Stromal cell of bone marrow (primary cell): ENCODE results near the gene ARAP3.
"Not testable (repeated sequence)": the region's sequence is repeated elsewhere in the genome, so short reads cannot be mapped to it uniquely, and the experiment has no call there.

Experiments used
- DNase-seq: peaks from one replicate; pipeline ENCODE4 v3.0.0-alpha.2; 2012; ENCODE audit warnings: low read depth

The ARAP3 gene, protein sequence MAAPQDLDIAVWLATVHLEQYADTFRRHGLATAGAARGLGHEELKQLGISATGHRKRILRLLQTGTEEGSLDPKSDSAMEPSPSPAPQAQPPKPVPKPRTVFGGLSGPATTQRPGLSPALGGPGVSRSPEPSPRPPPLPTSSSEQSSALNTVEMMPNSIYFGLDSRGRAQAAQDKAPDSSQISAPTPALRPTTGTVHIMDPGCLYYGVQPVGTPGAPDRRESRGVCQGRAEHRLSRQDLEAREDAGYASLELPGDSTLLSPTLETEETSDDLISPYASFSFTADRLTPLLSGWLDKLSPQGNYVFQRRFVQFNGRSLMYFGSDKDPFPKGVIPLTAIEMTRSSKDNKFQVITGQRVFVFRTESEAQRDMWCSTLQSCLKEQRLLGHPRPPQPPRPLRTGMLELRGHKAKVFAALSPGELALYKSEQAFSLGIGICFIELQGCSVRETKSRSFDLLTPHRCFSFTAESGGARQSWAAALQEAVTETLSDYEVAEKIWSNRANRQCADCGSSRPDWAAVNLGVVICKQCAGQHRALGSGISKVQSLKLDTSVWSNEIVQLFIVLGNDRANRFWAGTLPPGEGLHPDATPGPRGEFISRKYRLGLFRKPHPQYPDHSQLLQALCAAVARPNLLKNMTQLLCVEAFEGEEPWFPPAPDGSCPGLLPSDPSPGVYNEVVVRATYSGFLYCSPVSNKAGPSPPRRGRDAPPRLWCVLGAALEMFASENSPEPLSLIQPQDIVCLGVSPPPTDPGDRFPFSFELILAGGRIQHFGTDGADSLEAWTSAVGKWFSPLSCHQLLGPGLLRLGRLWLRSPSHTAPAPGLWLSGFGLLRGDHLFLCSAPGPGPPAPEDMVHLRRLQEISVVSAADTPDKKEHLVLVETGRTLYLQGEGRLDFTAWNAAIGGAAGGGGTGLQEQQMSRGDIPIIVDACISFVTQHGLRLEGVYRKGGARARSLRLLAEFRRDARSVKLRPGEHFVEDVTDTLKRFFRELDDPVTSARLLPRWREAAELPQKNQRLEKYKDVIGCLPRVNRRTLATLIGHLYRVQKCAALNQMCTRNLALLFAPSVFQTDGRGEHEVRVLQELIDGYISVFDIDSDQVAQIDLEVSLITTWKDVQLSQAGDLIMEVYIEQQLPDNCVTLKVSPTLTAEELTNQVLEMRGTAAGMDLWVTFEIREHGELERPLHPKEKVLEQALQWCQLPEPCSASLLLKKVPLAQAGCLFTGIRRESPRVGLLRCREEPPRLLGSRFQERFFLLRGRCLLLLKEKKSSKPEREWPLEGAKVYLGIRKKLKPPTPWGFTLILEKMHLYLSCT (N-terminal part only)

DNA sequence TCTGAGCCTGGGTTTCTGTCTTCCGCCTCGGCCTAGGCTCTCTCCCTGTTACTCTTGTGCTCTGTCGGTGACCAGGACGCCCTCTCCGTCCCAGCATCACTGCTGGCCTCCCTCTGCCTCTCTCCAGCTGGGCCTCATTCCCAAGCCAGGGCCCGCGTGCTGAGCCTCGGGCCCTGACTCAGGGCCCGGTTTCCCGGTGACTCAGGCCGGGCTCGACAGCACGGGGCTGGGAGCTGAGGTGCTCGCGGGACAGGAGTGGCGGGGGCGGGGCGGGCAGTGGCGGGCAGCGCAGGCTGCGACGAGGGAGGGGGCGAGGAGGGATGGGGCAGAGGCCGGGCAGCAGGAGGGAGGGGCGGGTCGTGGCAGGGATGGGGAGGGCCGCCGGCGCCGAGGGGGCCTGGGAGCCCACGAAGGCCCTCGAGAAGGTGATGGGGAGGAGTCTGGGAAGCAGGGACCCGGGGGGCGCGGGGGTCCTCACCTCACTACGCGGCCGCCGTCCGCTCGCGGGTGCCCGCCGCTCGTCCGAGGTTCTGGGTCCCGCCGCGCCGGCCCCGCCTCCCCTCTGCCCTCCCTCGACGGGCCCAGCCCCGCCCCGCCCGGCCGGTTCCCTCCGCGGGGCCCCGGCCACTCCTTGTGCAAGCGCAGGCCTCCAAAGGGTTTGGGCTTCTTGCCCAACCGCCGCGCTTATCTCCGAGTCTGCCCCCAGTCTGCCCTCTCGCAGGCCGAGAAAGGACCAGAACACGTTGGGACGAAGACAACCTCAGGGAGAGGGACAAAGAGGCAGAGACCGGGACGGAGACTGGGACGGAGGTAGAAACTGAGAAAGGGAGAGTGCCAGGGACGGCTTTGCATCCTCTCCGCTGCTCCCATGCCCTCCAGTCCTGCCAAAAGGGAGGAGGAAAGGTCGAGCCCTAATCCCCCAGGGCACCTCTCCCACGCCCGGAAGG, at the start of gene ARAP3:
TSS of gene ARAP3 (minus strand) at position 536 of the 947 bp plus-strand sequence. CDS start 1,744 bp downstream, outside the sequence.
- DNase-seq: peak; percentile 71

DNA sequence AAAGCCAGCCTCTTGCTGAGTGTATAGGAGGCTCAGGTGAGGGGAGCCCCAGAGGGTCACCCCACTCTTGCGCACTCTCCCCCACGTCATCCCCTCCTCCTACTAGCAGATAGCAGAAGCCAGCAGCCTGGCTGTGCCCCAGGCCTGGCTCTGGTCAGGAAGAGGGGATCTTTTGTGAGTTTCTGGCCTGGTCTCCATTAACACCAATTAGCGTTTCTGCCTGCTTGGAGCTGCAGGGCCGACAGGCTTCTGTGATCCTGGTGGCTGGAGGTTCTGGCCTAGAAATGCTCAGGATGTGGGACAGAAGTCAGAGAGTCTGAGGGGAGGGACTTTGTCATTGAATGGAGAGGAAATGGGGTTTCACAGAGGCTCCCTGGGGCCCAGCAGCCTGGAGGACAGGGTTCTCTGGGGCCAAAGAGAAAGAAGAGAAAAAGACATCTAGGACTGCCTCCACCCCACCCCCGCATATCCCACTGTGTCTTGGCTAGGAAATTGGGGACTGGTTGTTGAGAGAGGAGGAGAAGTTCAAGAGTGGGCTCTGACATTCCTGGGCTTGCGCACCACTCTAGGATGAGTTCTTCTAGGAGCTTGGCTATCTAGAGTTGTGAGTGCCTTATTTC, 47.5 kb upstream of the ARAP3 start:
- no peak for DNase-seq

DNA sequence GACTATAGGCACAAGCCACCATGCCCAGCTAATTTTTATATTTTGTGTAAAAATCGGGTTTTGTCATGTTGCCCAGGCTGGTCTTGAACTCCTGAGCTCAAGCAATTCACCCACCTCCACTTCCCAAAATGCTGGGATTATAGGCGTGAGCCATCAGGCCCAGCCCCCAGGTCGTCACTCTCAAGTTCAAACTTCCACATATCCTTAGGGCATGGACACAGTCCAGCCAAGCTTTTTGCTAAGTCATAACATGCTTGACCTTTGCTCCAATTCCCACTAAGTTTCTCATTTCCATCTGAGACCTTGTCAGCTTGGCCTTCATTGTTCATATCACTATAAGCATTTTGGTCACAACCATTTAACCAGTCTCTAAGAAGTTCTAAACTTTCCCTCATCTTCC, 43.9 kb upstream of the ARAP3 start:
- DNase-seq: no peak

DNA sequence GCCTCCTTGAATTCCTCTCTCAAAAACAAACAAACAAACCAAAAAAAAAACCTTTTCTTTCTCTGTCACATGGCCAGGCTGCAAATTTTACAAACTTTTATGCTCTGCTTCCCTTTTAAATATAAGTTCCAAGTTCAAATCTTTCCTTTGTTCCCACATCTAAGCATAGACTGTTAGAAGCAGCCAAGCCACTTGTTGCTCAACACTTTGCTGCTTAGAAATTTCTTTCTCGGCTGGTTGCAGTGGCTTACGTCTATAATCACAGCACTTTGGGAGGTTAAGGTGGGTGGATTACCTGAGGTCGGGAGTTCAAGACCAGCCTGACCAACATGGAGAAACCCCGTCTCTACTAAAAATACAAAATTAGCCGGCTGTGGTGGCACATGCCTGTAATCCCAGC, 43.1 kb upstream of the ARAP3 start:
- not testable (repeated sequence) for DNase-seq

DNA sequence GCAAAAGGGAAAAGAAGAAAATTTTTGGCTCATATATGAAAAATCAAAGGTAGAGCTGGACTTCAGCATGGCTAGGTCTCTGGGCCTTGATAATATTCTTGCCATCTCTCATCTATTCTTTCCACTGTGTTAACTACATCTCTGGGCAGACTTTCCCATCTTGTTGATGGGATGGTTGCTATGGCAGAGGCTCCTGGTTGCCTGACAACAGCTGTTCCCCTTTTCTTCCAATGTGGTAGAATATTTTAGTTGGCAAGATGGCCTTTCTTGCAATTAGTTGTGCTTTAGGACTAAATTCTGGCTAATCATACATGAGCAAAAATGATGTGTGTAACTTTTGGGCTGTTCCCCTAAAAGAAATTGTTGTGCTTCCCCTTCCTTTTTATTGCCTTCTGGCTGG, 40.2 kb upstream of the ARAP3 start:
- no peak for DNase-seq

DNA sequence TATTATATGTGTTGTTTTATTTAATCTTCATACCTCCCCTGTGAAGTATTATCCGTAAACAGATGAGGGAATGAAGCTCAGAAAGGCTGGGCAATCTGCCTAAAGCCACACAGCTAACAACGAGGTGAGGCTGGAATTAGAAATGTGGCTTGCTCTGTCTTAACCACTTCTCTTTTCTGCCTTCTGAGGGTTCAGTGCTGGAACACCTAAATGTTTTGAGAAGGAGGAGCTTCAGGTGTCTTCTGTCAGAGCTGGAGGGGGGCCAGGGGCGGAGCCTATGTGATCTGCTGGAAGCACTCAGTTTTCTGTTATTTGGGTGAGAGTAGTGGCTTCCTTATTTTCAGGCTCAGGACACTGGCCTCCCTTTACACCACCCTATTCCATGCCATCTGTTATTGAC, 35.0 kb upstream of the ARAP3 start:
- DNase-seq: no peak

DNA sequence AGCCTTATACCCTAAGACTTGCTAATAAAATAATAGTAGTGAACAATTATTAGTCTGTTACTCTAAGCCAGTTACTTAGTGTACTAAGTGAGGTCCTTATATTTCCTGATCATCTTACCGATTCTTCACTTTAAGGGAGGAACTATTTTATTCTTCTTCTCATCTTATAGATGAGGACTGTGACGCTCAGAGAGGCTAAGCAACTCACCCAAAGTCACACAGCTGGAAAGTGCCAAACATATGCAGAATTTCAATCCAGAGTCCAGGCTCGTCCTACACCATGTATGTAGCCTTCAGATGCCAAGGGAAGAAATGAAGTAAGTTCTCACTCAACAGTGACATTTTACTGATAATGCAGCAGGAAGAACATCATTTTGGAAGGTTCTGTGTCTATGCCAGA, 34.4 kb upstream of the ARAP3 start:
- DNase-seq: no peak

DNA sequence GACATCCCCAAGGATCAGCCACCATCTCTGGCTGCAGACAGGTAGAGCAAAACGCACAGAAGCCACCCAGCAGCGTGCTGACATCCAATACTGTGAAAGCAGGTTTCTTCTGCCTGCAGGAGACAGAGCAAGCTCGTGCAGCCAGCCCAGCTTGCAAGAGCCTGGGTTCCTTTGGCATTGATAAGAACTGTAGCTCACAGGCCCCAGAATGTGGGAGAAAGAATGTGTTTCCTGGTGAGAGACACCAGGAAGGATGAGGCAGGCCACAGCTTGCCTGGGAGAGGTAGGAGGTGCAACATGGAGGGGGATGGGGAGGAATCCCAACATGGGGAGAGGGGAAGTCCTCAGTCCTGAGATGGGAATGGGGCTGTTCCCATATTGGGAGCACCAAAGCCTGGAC, 34.0 kb upstream of the ARAP3 start:
- no peak for DNase-seq

DNA sequence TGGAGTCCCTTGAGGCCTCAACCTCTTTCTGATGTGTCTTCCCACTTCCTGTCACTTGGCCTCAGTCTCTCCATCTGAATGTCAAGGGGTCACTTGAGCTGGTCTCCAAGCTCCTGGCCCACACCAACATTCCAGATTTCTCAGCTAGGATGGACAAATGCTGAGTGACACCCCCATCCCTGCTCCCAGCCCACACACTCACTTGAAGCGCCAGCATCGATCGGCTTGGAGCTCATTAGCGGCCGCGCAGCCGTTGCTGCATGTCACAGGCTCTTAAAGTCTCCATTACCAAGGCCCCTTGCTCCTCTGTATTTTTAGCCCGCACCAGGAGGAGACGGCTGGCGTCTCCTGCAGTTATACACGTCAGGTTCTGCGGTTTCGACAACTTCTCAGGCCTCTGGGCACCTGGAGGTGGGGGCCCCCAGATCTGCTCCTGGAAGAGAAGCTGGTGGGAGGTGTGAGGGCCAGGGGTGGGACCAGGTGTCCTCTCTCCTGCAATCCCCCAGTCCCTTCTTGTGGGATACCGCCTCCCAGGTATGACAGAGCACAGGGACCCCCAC, 33.4 kb upstream of the ARAP3 start:
- DNase-seq: no peak

- DNase-seq: no peak
Observed at GRCh38 chr5:141714542-141715310, 32.7 kb upstream of the ARAP3 start.

- no peak for DNase-seq
Observed at GRCh38 chr5:141713616-141714309, 31.7 kb upstream of the ARAP3 start.

DNA sequence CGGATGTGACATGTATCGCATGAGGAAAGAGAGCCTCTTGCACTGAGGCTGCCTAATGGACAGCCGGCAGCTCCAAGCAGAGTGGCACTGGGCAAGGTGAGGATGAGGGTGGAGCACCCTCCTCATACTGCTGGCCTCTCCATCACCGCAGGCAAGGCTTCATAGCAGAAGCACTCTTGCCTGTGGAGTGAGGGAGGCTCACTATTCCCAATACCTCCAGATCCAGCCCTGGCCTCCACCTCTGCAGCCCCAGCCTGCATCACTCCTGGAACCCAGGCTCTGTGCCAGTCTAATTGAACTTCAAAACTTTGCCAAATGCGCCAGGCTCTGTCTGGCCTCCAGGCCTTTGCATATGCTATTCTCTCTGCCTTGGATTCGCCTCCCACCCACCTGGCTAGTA, 29.7 kb upstream of the ARAP3 start:
- DNase-seq: no peak

GRCh38 chr5:141709699-141710267, 27.8 kb upstream of the ARAP3 start:
- no peak for DNase-seq

GRCh38 chr5:141708016-141708415, 26.0 kb upstream of the ARAP3 start:
- DNase-seq: no peak

- DNase-seq: no peak
Observed at GRCh38 chr5:141707510-141707909, 25.5 kb upstream of the ARAP3 start.

GRCh38 chr5:141706121-141706520, 24.1 kb upstream of the ARAP3 start:
- no peak for DNase-seq

GRCh38 chr5:141705469-141705868, 23.4 kb upstream of the ARAP3 start:
- DNase-seq: no peak

GRCh38 chr5:141704782-141705297, 22.8 kb upstream of the ARAP3 start:
- DNase-seq: no peak
